Mammary epithelial cell (primary cell): ENCODE measurements around the gene ADAMTS6.

Experiments
- CTCF ChIP-seq, 2 donors: IDR thresholded peaks in 1 of 2; conservative IDR thresholded peaks in 1 of 2; 2 replicates each; pipeline ENCODE4 v1.5.1; 2011 to 2012; ENCODE audit warnings: inconsistent platforms in 2 of 2, low read length in 2 of 2, mild to moderate bottlenecking in 2 of 2, control low read depth in 1 of 2, low read depth in 1 of 2; ENCODE audit not compliant: insufficient read depth in 1 of 2; ENCODE audit errors: extremely low read depth in 1 of 2
- EZH2 ChIP-seq: IDR thresholded peaks from 2 replicates; pipeline ENCODE4 v1.6.1; 2012; ENCODE audit warnings: low read length, inconsistent platforms, borderline replicate concordance

GRCh38 chr5:65478336-65478735 lies 3.4 kb downstream of the ADAMTS6 start:
- TF ChIP-seq CTCF (conservative IDR thresholded peaks at IDR 0.05 in 1 of 2, IDR thresholded peaks at IDR 0.05 in 1 of 2; ENCODE audit: extremely low read depth in 1 of 2, insufficient read depth in 1 of 2, low read depth in 1 of 2, low read length in 2 of 2) = no peak
- TF ChIP-seq EZH2 = no peak
